Measurements from ENCODE around the gene CEACAM21.

The CEACAM21 gene

DNA sequence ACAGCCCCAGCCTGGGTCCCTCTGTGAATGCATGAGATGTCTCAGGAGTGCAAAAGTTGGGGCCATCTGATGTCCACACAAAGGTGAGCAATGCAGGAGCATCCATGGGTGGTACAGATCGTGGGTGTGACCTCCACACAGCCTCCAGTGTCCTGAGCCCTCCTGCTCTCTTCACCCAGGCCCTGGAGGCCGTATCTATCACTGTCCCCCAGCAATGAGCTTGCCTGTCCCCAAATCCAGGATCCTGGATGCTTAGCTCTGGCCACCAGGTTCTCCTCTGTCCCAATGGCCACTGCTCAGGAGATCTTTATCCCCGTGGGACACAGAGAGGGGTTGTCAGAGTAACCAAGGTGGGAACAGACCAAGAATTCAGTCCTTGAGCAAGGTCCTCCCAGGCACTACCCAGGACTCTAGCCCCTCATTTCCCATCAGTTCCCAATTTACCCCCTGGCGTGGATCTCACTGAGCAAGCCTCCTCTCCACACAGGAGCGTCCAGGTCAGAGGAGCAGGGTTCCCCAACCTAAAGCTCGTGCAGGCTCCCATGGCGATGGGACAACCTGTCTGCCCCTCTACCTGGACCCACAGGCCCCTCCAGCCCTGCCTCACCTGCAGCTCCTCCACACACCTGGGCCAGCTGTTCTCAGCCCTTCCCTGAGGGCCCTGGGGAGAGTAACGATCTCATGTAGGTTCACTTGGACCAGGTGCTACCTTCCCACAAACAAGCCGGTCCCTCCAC is 11.3 kb downstream of the CEACAM21 start:
- FAIRE-seq: no peak

GRCh38 chr19:41587838-41588210 is 11.9 kb downstream of the CEACAM21 start:
- no peak for FAIRE-seq

DNA sequence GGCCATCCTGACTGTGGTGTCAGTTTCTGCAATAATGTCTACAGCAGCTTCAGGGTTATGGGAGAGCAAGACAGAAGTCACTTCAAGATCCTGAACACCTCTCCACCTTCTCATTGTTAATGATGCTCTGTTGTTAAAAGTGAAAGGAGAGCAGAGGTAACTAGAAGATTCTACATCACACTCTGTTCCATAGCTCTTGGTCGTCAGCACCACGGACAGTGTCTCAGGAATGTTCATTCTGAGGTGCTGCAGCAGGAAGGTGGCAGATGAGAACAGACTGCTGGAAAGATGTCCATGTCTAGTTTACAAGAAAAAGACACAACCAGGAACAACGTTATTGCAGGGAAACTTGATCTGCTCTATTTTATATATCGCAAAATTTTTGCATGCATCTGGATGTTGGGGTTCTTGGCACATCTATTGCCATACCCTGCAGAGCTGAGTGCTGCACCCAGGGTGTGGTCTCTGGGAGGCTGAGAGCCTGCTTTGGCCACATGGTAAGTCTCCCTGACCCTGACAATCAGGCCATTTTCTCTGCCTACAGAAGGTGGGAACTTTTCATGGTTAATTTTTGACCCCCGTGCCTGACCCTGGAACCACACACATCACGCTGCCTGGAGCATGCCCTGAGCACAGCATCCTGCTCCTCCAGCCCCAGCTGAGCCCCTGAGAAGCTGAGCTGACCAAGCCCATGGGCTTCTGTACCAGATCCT is 12.7 kb downstream of the CEACAM21 start:
- no peak for FAIRE-seq

DNA sequence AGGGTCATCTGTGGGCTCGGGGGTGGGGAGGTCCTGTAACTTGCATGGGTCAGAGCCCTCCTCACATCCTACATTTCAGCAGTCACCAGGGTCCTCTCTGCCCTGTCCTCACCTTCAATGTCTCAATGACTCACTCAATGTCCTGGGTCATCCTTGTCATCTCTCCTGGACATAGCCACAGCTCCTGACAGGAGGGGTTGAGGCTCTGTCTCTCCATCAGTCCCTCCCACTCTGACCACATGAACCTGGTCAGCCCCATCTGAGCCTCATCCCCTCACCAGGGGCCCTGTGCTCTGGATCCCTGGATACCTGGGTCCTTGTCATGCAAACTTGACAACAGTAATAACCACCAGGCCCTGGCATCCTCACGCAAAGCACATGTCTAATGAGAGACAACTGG is 13.4 kb downstream of the CEACAM21 start:
- FAIRE-seq: no peak

- no peak for FAIRE-seq
Measured at GRCh38 chr19:41590936-41591335, 15.0 kb downstream of the CEACAM21 start.

DNA sequence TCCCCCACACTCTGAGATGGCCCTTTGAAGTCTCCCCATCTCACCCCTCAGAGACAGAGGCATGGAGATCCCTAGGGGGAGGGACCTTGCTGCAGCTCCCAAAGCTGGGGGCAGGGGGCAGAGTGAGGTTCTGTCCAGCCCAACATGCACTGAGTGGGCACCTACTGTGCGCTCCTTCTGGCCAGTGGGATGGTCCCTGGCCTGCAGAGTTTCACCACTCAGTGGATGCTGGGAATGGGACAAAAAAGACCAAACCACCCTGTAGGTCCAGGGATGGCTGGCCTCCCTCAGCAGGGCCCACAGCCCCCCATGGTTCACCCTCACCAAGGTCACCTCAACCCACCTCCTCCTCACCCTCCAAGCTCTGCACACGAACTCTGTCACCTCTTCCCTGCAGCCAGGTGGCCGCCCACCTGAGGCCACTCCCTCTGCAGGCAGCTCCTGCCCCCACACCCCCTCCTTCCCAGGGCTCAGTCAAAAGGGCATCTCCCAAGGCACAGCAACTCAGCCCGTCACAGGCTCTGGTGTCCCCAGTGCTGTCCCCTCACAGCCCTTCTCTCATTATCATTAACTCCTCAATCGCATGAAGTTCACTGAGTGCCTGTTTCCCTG is 16.1 kb downstream of the CEACAM21 start:
- FAIRE-seq: no peak

DNA sequence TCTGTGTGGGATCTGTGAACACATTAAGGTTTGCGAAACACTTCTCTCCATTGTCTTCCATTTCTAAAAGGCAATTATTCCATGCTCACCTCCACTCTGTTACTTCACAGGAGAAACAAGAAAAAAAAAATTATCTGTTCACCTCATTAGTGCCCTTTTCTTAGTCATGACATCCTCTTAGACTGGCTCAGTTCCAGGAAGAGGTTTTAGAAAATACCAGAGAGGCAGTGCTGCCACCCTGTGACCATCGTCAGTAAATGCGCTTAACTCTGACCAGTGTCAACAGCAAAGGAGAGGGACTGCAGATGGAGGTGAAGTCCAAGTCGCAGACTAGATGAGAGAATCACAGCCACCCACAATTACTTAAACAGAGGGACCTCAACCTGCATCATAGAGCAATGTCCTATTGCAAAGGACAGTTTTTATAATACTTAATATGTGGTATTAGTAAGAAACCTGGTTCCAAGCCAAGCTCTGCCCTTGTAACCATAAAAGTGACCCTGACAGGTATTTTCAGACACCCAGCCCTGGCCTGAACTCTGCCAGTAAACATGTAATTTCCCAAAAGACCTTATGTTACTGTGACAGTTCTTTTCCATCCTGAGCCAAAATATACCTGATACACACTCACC is 19.4 kb downstream of the CEACAM21 start:
- FAIRE-seq: peak; percentile 51

- FAIRE-seq: no peak
Measured at GRCh38 chr19:41595890-41596280, 19.9 kb downstream of the CEACAM21 start.

DNA sequence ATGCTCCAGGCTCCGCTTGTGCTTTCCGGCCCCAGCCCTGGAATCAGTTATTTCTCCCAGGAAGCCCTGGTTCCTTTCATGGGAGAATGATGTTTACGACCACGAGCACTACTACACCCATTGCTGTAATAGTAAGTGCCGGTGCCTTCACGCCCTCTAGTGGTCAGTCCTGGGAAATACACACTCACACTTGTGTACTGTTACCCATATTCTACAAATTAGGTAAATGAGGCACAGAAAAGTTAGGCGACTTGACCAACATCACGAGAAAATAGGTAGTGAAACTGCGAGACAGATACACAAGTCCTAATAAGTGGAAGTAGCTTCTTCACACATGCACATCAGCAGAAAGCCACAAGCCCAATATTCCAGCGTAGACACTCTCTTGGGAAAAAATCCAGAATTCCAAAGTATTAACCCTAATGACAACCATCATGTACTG is 21.7 kb downstream of the CEACAM21 start:
- FAIRE-seq: no peak

GRCh38 chr19:41599175-41599966 is 23.4 kb downstream of the CEACAM21 start:
- FAIRE-seq: no peak

- no peak for FAIRE-seq
Measured at GRCh38 chr19:41601771-41602170, 25.8 kb downstream of the CEACAM21 start.

GRCh38 chr19:41604831-41605230 is 28.9 kb downstream of the CEACAM21 start:
- FAIRE-seq: no peak

- no peak for FAIRE-seq
Measured at GRCh38 chr19:41606215-41606837, 30.4 kb downstream of the CEACAM21 start.

DNA sequence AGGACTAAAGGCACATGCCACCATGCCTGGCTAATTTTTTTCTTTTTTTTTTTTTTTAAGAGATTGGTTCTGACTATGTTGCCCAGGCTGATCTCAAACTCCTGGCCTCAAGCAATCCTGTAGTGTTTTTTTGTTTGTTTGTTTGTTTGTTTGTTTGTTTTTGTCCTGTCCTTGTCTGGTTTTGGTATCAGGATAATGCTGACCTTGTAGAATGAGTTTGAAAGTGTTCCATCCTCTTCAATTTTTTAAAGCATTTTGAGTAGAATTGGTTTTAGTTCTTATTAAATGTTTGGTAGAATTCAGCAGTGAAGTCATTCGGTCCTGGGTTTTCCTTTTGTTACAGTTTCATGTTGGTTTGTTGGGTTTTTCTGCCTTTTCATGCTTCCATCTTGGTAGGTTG is 31.7 kb downstream of the CEACAM21 start:
- no peak for FAIRE-seq

DNA sequence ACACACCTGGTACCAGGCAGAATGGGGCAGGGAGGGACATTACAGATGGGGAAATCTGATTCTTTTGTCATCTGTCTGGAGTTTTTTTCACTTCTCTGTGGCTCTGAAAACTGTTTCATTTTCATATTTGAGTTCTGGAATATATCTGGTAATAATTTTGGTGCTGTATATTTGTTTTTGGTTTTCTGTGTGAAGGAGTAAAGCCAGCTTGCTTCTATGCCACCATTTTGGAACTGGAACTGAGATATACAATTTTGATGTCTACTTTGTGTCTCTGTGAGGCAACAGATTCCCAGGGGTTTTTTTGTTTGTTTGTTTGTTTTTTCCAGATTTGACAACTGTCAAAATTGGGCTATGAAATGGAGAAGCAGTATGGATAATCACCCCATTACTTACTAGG is 34.8 kb downstream of the CEACAM21 start:
- no peak for FAIRE-seq

GRCh38 chr19:41612483-41612882 is 36.5 kb downstream of the CEACAM21 start:
- FAIRE-seq: no peak

DNA sequence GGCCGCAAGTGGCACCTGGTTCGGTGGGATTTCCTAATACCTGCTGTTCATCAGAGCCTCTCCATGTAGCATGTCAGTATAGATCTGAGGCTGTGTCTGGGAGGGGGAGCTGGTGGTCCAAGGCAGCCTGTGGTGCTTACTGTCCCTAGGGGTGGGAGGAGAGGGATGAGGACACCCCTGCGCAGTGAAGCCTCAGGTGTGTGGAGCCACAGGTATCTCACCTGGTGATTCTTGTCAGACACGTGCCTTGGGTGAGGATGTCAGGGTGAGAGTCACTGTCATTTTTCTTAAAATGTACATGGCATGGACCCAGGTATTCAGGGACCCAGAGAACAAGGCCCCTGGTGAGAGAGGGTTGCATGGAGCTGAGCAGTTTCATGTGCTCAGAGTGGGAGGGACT is 39.2 kb downstream of the CEACAM21 start:
- no peak for FAIRE-seq

- FAIRE-seq: no peak
Measured at GRCh38 chr19:41616792-41617621, 41.0 kb downstream of the CEACAM21 start.

- FAIRE-seq: no peak
Measured at GRCh38 chr19:41617941-41618730, 42.2 kb downstream of the CEACAM21 start.

DNA sequence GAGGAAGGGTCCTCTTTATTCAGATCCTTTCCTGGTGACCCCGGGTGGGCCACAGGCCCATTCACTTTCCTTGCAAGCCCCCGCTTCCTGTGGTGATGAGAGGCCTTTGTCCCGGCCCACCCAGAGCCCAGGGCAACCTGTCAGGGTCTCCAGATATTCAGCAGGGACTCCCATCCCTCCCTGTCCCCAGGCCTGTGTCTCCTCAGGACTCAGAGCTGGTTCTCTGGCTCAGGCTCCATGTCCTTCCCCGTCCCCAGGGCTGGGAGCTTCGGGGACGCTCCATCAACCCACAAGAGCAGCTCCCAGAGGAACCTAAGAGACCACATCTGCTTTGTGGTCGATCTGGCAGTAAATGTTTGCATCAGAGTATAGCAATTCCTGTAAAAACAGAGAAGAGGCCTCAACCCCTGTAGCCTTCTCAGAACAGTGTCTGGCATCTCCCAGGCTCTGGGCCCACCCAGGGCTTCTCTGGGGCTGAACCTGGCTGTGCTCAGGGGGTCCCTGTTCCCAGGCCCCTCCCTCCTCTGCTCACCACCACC is 43.1 kb downstream of the CEACAM21 start:
- no peak for FAIRE-seq

Data from endometrium (tissue), 2 donors.